Natural killer cell (primary cell): ENCODE measurements around the gene PCBP3. TPM values are rescaled to one million over a fixed set of nuclear protein-coding genes. Genes with fewer than 3 reads are reported as not detected.

Experiments
- ATAC-seq, 3 donors: fragments of 150-1000 bp in 2 of 3; fragments of 200-7000 bp in 1 of 3; cut with Tn5 transposase; 1 replicate in 1 of 3; 2 replicates in 2 of 3; pipeline ENCODE4 v1.10.0; 2021; ENCODE audit warnings: mild to moderate bottlenecking in 2 of 3, moderate library complexity in 2 of 3
- DNase-seq, 2 donors: peaks; one replicate each; pipeline versions ENCODE4 v3.0.0 to v3.0.0-alpha.2; 2013 to 2021; ENCODE audit warnings: mixed read lengths in 1 of 2
- H3K27ac ChIP-seq: one replicate; pipeline ENCODE4 v1.5.1; 2013; ENCODE audit warnings: mild to moderate bottlenecking, low read length
- H3K27me3 ChIP-seq: one replicate; pipeline ENCODE4 v1.6.1; 2013; ENCODE audit warnings: low read length; ENCODE audit not compliant: control insufficient read depth, insufficient read depth
- H3K36me3 ChIP-seq: one replicate; pipeline ENCODE4 v1.6.1; 2013; ENCODE audit warnings: low read length; ENCODE audit not compliant: control insufficient read depth, insufficient read depth
- H3K4me1 ChIP-seq: one replicate; pipeline ENCODE4 v1.6.1; 2013; ENCODE audit warnings: low read length; ENCODE audit not compliant: control insufficient read depth, insufficient read depth
- H3K4me3 ChIP-seq: one replicate; pipeline ENCODE4 v1.5.1; 2013; ENCODE audit warnings: low read length
- H3K9me3 ChIP-seq: one replicate; pipeline ENCODE4 v1.6.1; 2013; ENCODE audit warnings: low read length; ENCODE audit not compliant: control insufficient read depth, insufficient read depth
- H3K27ac Mint-ChIP-seq, 2 donors: one replicate each; pipeline ENCODE4 v1.8.0; 2022; ENCODE audit warnings: mild to moderate bottlenecking in 2 of 2, mixed read lengths in 2 of 2, moderate library complexity in 1 of 2
- H3K27me3 Mint-ChIP-seq, 2 donors: one replicate each; pipeline ENCODE4 v1.8.0; 2022; ENCODE audit warnings: low read depth in 2 of 2, mixed read lengths in 2 of 2
- H3K36me3 Mint-ChIP-seq: one replicate; pipeline ENCODE4 v1.8.0; 2022; ENCODE audit warnings: mixed read lengths
- H3K4me1 Mint-ChIP-seq, 2 donors: one replicate each; pipeline ENCODE4 v1.8.0; 2022; ENCODE audit warnings: mixed read lengths in 2 of 2
- H3K4me3 Mint-ChIP-seq: one replicate; pipeline ENCODE4 v1.8.0; 2022; ENCODE audit warnings: mild to moderate bottlenecking, moderate library complexity, mixed read lengths
- H3K9me3 Mint-ChIP-seq, 2 donors: one replicate each; pipeline ENCODE4 v1.8.0; 2022; ENCODE audit warnings: mixed read lengths in 2 of 2
- WGBS: methylation state at CpG from one replicate; pipeline ENCODE4 v1.1.7; 2013; ENCODE audit warnings: missing lambda C conversion rate; ENCODE audit not compliant: insufficient coverage; 5-methylcytosine and 5-hydroxymethylcytosine counted together
- intact Hi-C: fragments of 100-400 bp; cut with micrococcal nuclease; formaldehyde crosslinking; loops from one replicate; pipeline ENCODE4 v1.14.2; 2022
- total RNA-seq, 4 donors: library from RNA; stranded (reverse); fragments of 120-200 nt in 1 of 4; gene quantifications; one replicate each; pipeline versions ENCODE4 v1.2.3 to v1.2.4, GENCODE V29; 2013 to 2022
- TF ChIP-seq, protein P1 (sequence below): fragments of 200-600 bp; IDR thresholded peaks from one replicate; pipeline ENCODE4 v1.8.0; 2022; ENCODE audit warnings: antibody characterized with exemption

Gene PCBP3
- total RNA-seq, 3 donors from 2014 or later (not counting 1 experiment from before 2014, with no cell fraction given), result 0.50 to 3.0 (median 0.52) TPM

DNA sequence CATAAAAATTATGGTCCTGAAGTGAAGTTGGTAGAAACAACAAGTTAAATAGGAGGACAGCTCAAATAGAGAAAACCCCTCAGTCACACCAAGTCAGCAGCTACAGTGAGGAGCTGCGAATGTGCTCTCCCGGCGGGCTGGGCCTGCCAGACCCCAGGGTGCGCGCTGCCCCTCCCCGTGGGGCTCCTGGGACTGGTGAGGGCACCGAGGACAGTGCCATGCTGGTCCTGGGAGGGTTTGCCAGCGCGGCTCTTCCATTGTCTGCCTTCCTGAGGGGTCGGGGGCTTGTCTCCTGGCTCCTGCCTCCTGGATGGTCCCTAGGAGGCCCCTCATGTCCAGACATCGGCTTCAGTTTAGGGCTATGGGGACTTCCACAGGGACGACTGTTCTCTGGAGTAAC lies 121.8 kb downstream of the PCBP3 start:
- H3K27ac Mint-ChIP-seq, result no peak overlapping the region
- DNase-seq (no peak), ATAC-seq (no peak)
- H3K9me3 ChIP-seq, result no peaks in the 10 kb centered on the region
- no peaks in the 10 kb centered on the region for H3K27me3 ChIP-seq
- H3K4me3 Mint-ChIP-seq, result no peak overlapping the region
- H3K27me3 Mint-ChIP-seq, result peaks cover 4 to 5% of the 10 kb centered on the region in 2 donors
- H3K4me1 ChIP-seq, result no peaks in the 10 kb centered on the region
- no peaks in the 10 kb centered on the region for H3K9me3 Mint-ChIP-seq
- no peak overlapping the region for H3K27ac ChIP-seq
- WGBS, result 91% methylated on average over 12 of the region's 12 CpGs
- TF ChIP-seq, protein P1, sequence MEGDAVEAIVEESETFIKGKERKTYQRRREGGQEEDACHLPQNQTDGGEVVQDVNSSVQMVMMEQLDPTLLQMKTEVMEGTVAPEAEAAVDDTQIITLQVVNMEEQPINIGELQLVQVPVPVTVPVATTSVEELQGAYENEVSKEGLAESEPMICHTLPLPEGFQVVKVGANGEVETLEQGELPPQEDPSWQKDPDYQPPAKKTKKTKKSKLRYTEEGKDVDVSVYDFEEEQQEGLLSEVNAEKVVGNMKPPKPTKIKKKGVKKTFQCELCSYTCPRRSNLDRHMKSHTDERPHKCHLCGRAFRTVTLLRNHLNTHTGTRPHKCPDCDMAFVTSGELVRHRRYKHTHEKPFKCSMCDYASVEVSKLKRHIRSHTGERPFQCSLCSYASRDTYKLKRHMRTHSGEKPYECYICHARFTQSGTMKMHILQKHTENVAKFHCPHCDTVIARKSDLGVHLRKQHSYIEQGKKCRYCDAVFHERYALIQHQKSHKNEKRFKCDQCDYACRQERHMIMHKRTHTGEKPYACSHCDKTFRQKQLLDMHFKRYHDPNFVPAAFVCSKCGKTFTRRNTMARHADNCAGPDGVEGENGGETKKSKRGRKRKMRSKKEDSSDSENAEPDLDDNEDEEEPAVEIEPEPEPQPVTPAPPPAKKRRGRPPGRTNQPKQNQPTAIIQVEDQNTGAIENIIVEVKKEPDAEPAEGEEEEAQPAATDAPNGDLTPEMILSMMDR, result no peak
- H3K4me3 ChIP-seq, result no peak overlapping the region
- intact Hi-C loops, result no loop called here
- no peaks in the 10 kb centered on the region for H3K4me1 Mint-ChIP-seq
- H3K36me3 ChIP-seq, result no peaks in the 10 kb centered on the region
- H3K36me3 Mint-ChIP-seq, result no peaks in the 10 kb centered on the region

DNA sequence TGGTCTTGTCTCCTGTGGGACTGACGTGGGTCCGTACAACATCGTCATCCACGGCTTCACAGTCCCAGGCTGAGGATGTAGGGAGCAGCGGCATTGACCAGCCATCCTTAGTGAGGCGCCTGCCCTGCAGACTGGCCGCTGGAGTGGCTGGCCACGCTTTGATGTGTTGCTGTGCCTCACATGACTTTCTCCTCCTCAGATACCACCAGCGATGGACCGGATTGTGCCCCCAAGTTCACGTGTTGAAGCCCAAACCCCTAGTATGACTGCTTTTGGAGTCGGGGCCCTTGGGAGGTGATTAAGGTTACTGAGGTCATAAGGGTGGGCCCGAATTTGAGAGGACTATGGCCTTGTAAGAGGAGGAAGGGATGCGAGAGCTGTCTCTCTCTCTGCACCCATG lies 122.5 kb downstream of the PCBP3 start:
- intact Hi-C loops, result no loop called here

DNA sequence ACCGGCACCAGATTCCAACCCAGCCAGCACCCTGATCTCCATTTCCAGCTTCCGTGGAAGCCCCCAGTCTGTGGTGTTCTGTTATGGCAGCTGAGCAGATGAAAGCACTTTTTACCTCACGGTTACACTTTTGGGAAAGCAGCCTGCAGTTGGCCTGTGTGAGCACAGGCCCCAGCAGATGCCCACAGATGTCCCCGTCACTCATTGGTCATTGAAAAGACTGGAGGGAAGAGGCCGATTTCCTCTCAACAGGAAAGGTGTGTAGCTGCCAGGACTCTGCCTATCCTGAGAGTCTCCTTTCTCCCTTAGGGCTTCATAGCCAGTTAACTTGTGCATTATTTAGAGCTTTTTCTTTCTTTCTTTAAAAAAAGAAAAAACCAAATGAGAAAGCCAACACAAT lies 123.0 kb downstream of the PCBP3 start:
- H3K4me3 Mint-ChIP-seq, result no peak overlapping the region

More for the DNA sequence above, 122.5 kb downstream of the PCBP3 start:
- no peak for DNase-seq
- H3K36me3 ChIP-seq, result no peaks in the 10 kb centered on the region
- H3K4me3 Mint-ChIP-seq, result no peak overlapping the region
- ATAC-seq, result no peak
- no peaks in the 10 kb centered on the region for H3K4me1 ChIP-seq
- H3K4me1 Mint-ChIP-seq, result no peaks in the 10 kb centered on the region
- no peaks in the 10 kb centered on the region for H3K36me3 Mint-ChIP-seq
- H3K27me3 ChIP-seq, result no peaks in the 10 kb centered on the region
- no peak overlapping the region for H3K27ac ChIP-seq
- no peaks in the 10 kb centered on the region for H3K9me3 ChIP-seq
- WGBS, result 90% methylated on average over 14 of the region's 14 CpGs
- TF ChIP-seq, protein P1, result no peak
- H3K4me3 ChIP-seq, result no peak overlapping the region
- H3K9me3 Mint-ChIP-seq, result no peaks in the 10 kb centered on the region
- H3K27me3 Mint-ChIP-seq, result peaks cover 2 to 5% of the 10 kb centered on the region in 2 donors
- no peak overlapping the region for H3K27ac Mint-ChIP-seq

More for the DNA sequence above, 123.0 kb downstream of the PCBP3 start:
- H3K27ac ChIP-seq, result no peak overlapping the region
- H3K9me3 ChIP-seq, result no peaks in the 10 kb centered on the region
- WGBS, result 95% methylated on average over 5 of the region's 5 CpGs
- Mint-ChIP-seq H3K9me3 (no peaks in the 10 kb centered on the region), H3K27me3 (peaks cover 2 to 5% of the 10 kb centered on the region in 2 donors), H3K27ac (no peak overlapping the region), H3K4me1 (no peaks in the 10 kb centered on the region), H3K36me3 (no peaks in the 10 kb centered on the region)
- TF ChIP-seq, protein P1, result no peak
- DNase-seq (no peak), ATAC-seq (no peak)
- no peaks in the 10 kb centered on the region for H3K4me1 ChIP-seq
- intact Hi-C loops, result no loop called here
- H3K36me3 ChIP-seq, result no peaks in the 10 kb centered on the region
- H3K4me3 ChIP-seq, result no peak overlapping the region
- no peaks in the 10 kb centered on the region for H3K27me3 ChIP-seq
